Hepatocyte (in vitro differentiated cells): ENCODE data around the gene TMEM200B. TPM values are rescaled to one million over a fixed set of nuclear protein-coding genes. Genes with fewer than 3 reads are reported as not detected.

Source experiments
- DNase-seq: peaks from one replicate; pipeline ENCODE4 v3.0.0-alpha.2; 2016; ENCODE audit warnings: low spot score
- H2AFZ ChIP-seq: fragments of 200-600 bp; sonication (generic); 2 replicates; pipeline ENCODE4 v1.6.0; 2016; ENCODE audit warnings: antibody characterized with exemption, mild to moderate bottlenecking
- H3K27ac ChIP-seq: fragments of 200-600 bp; sonication (generic); 2 replicates; pipeline ENCODE4 v1.5.1; 2016; ENCODE audit warnings: mild to moderate bottlenecking
- H3K27me3 ChIP-seq: fragments of 200-600 bp; sonication (generic); 2 replicates; pipeline ENCODE4 v1.6.1; 2016
- H3K36me3 ChIP-seq: fragments of 200-600 bp; sonication (generic); replicated peaks from 2 replicates; pipeline ENCODE4 v1.5.1; 2016; ENCODE audit warnings: low read depth; ENCODE audit not compliant: insufficient read depth
- H3K4me1 ChIP-seq: fragments of 200-600 bp; sonication (generic); 2 replicates; pipeline ENCODE4 v1.5.1; 2016; ENCODE audit warnings: mild to moderate bottlenecking, moderate library complexity; ENCODE audit not compliant: insufficient read depth
- H3K4me2 ChIP-seq: fragments of 200-600 bp; sonication (generic); 2 replicates; pipeline ENCODE4 v1.6.0; 2016
- H3K4me3 ChIP-seq: fragments of 200-600 bp; sonication (generic); 2 replicates; pipeline ENCODE4 v1.5.1; 2016; ENCODE audit warnings: mild to moderate bottlenecking
- H3K79me2 ChIP-seq: fragments of 200-600 bp; sonication (generic); 2 replicates; pipeline ENCODE4 v1.6.0; 2017; ENCODE audit warnings: mild to moderate bottlenecking
- H3K9me2 ChIP-seq: fragments of 200-600 bp; sonication (generic); replicated peaks from 2 replicates; pipeline ENCODE4 v1.6.0; 2017; ENCODE audit warnings: mild to moderate bottlenecking; ENCODE audit not compliant: insufficient read depth
- H3K9me3 ChIP-seq: fragments of 200-600 bp; sonication (generic); 2 replicates; pipeline ENCODE4 v1.5.1; 2016; ENCODE audit warnings: low read depth, mild to moderate bottlenecking
- H4K20me1 ChIP-seq: fragments of 200-600 bp; sonication (generic); 2 replicates; pipeline ENCODE4 v1.6.0; 2016; ENCODE audit warnings: mild to moderate bottlenecking; ENCODE audit not compliant: insufficient read depth, poor library complexity, severe bottlenecking
- EZH2 ChIP-seq: fragments of 200-600 bp; sonication (generic); IDR thresholded peaks from 2 replicates; pipeline ENCODE4 v1.6.1; 2016; ENCODE audit warnings: antibody characterized with exemption, mild to moderate bottlenecking, borderline replicate concordance
- EZH2phosphoT487 ChIP-seq: fragments of 200-600 bp; sonication (generic); IDR thresholded peaks from one replicate; pipeline ENCODE4 v1.6.1; 2018; ENCODE audit warnings: antibody characterized with exemption, mild to moderate bottlenecking, low read depth, moderate library complexity; ENCODE audit not compliant: unreplicated experiment, severe bottlenecking
- WGBS: methylation state at CpG from one replicate; pipeline ENCODE4 v1.1.6; 2016; ENCODE audit warnings: low lambda C conversion rate; ENCODE audit errors: missing lambda C conversion rate; 5-methylcytosine and 5-hydroxymethylcytosine counted together
- polyA plus RNA-seq: library from polyadenylated mRNA; unstranded; fragments of >200 nt; fragmentation: Nextera tagmentation; extraction: Ambion mirVana; gene quantifications from 2 replicates; pipeline ENCODE4 v1.2.1, GENCODE V29; 2016
- total RNA-seq: library from RNA; depleted of rRNA; stranded (reverse); fragments of >200 nt; gene quantifications from 2 replicates; pipeline ENCODE4 v1.2.3, GENCODE V29; 2014
- TF ChIP-seq, protein P1 (sequence below): fragments of 200-600 bp; sonication (generic); IDR thresholded peaks from 2 replicates; pipeline ENCODE4 v1.5.1; 2016; ENCODE audit warnings: antibody characterized with exemption, mild to moderate bottlenecking; ENCODE audit not compliant: poor library complexity

Gene TMEM200B
- total and polyA plus RNA-seq, 2 experiments from 2014 or later: 10.7 to 11.0 TPM

DNA sequence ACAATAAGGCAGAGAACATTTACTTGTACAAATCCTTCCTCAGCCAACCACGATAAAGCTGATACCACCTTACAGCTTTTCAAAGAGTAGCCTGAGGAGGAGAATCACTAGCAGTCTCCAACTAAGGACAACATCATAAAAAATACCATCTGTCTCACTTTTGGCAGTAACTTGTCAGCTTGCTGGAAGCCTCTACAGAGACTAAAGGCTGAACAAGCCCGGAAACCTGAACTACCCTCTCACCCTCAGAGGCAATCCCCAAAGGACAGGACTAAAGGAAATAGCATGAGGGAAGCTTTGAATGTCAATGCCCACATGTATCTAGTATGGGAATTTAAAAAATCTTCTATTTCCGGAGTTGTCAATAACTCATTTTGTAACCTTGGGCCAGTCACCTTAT is 47.4 kb upstream of the TMEM200B start:
- no peak for TF ChIP-seq EZH2phosphoT487
- TF ChIP-seq, protein P1, sequence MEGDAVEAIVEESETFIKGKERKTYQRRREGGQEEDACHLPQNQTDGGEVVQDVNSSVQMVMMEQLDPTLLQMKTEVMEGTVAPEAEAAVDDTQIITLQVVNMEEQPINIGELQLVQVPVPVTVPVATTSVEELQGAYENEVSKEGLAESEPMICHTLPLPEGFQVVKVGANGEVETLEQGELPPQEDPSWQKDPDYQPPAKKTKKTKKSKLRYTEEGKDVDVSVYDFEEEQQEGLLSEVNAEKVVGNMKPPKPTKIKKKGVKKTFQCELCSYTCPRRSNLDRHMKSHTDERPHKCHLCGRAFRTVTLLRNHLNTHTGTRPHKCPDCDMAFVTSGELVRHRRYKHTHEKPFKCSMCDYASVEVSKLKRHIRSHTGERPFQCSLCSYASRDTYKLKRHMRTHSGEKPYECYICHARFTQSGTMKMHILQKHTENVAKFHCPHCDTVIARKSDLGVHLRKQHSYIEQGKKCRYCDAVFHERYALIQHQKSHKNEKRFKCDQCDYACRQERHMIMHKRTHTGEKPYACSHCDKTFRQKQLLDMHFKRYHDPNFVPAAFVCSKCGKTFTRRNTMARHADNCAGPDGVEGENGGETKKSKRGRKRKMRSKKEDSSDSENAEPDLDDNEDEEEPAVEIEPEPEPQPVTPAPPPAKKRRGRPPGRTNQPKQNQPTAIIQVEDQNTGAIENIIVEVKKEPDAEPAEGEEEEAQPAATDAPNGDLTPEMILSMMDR: no peak
- TF ChIP-seq EZH2: no peak
- no peaks in the 10 kb centered on the region for H3K27me3 ChIP-seq
- H3K9me3 ChIP-seq: no peaks in the 10 kb centered on the region
- H2AFZ ChIP-seq: no peak overlapping the region
- no peaks in the 10 kb centered on the region for H3K9me2 ChIP-seq
- peak overlapping the region; percentile 37 for H3K4me2 ChIP-seq
- peak overlapping the region; percentile 36 for H3K27ac ChIP-seq
- peaks cover 20% of the 10 kb centered on the region for H3K4me1 ChIP-seq
- no peaks in the 10 kb centered on the region for H3K36me3 ChIP-seq
- H3K4me3 ChIP-seq: no peak overlapping the region
- peaks cover 94% of the 10 kb centered on the region for H4K20me1 ChIP-seq
- DNase-seq: no peak
- peaks cover 95% of the 10 kb centered on the region for H3K79me2 ChIP-seq
- 36% methylated on average over 3 of the region's 3 CpGs for WGBS

DNA sequence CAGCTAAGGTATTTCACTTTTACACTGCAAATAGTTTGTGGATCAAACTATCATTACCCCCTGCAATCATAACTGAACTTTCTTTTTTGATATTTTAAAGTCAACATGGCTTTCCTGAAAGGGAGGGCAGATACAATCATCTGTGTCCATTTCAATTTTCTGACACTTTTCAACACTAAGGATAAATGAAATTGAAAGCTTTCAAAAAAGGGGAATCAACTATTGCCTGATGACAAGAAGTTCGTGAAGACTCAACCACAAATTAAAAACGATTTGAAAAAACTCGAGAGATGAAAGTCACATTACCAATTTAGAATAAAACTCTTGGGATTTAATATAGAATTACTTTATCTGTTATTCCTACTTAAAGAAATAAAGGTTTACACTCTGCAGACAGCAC is 46.3 kb upstream of the TMEM200B start:
- H3K4me2 ChIP-seq: no peak overlapping the region
- TF ChIP-seq, protein P1: no peak
- TF ChIP-seq EZH2 (no peak), EZH2phosphoT487 (no peak)

DNA sequence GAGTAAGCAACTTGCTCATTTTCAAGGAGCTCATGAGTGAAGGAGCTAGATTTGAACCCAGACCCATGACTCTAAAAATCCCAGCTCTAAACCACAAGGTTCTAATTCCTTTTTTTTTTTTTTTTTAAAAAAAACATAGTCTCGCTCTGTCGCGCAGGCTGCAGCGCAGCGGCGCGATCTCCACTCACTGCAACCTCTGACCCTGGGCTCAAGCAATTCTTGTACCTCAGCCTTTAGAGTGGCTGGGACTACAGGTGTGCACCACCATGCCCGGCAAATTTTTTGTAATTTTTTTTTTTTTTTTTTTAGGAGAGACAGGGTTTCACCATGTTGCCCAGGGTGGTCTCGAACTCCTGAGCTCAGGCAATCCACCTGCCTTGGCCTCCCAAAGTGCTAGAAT is 44.2 kb upstream of the TMEM200B start:
- H3K4me1 ChIP-seq: peaks cover 31% of the 10 kb centered on the region
- no peak overlapping the region for H3K27ac ChIP-seq
- H3K79me2 ChIP-seq: peaks cover 97% of the 10 kb centered on the region
- H3K36me3 ChIP-seq: no peaks in the 10 kb centered on the region
- no peak overlapping the region for H3K4me2 ChIP-seq
- DNase-seq: no peak
- no peaks in the 10 kb centered on the region for H3K9me3 ChIP-seq
- no peak overlapping the region for H2AFZ ChIP-seq
- no peaks in the 10 kb centered on the region for H3K9me2 ChIP-seq
- no peak overlapping the region for H3K4me3 ChIP-seq
- TF ChIP-seq EZH2 (no peak), EZH2phosphoT487 (no peak)
- TF ChIP-seq, protein P1: no peak
- H3K27me3 ChIP-seq: no peaks in the 10 kb centered on the region
- peaks cover 97% of the 10 kb centered on the region for H4K20me1 ChIP-seq
- 96% methylated on average over 9 of the region's 9 CpGs for WGBS

More for the DNA sequence above, 46.3 kb upstream of the TMEM200B start:
- no peak overlapping the region for H2AFZ ChIP-seq
- H4K20me1 ChIP-seq: peaks cover 97% of the 10 kb centered on the region
- peaks cover 97% of the 10 kb centered on the region for H3K79me2 ChIP-seq
- peaks cover 27% of the 10 kb centered on the region for H3K4me1 ChIP-seq
- no peaks in the 10 kb centered on the region for H3K9me3 ChIP-seq
- DNase-seq: no peak
- no peak overlapping the region for H3K4me3 ChIP-seq
- H3K27me3 ChIP-seq: no peaks in the 10 kb centered on the region
- 95% methylated on average over 3 of the region's 3 CpGs for WGBS
- no peaks in the 10 kb centered on the region for H3K9me2 ChIP-seq
- no peak overlapping the region for H3K27ac ChIP-seq
- H3K36me3 ChIP-seq: no peaks in the 10 kb centered on the region

DNA sequence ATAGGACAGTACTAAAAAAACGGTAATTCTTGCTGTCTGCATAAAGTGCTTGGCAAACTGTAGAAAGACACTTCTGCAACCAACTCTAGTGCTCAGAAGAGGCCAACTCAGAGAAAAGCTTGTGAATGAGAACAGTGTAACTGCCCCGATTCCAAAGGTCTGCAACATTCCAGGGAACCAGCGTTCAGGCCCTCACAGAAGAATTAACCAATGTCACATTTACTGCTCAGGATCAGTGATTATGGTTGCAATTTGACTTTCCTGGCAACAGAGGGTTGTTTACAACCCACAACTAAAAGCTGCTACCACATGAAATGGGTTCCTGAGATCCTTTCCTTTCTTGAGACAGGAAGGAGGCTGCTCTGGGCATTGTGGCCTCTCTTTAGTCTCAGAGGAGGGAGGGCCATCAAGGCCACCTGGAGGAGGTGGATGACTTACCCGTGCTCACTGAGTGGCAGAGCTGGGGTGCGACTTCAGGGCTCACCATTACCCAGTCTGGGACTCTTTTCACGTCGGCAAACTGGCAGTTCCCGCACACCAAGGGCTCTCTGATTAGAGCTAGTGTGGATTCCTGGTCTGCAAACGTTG is 42.7 kb upstream of the TMEM200B start:
- no peaks in the 10 kb centered on the region for H3K9me3 ChIP-seq
- no peak overlapping the region for H2AFZ ChIP-seq
- DNase-seq: peak; percentile 63
- peaks cover 97% of the 10 kb centered on the region for H4K20me1 ChIP-seq
- H3K9me2 ChIP-seq: no peaks in the 10 kb centered on the region
- H3K27ac ChIP-seq: peak overlapping the region; percentile 76
- peaks cover 97% of the 10 kb centered on the region for H3K79me2 ChIP-seq
- no peaks in the 10 kb centered on the region for H3K36me3 ChIP-seq
- no peak overlapping the region for H3K4me2 ChIP-seq
- no peaks in the 10 kb centered on the region for H3K27me3 ChIP-seq
- H3K4me1 ChIP-seq: peaks cover 40% of the 10 kb centered on the region
- no peak overlapping the region for H3K4me3 ChIP-seq
- 52% methylated on average over 9 of the region's 9 CpGs for WGBS
- no peak for TF ChIP-seq EZH2phosphoT487
- TF ChIP-seq, protein P1: no peak
- TF ChIP-seq EZH2: no peak
